ENCODE data around the gene MARCOL. TPM values are rescaled to one million over a fixed set of nuclear protein-coding genes. Genes with fewer than 3 reads are reported as not detected.

The MARCOL gene
- total RNA-seq, 2 experiments from 2014 or later: not detected

- Histone ChIP-seq H3K27ac (ENCODE audit: low read depth in 1 of 2, low read length in 2 of 2) (no peak overlapping the region), H3K9me3 (ENCODE audit: control insufficient read depth in 1 of 2, insufficient read depth in 1 of 2, low read length in 2 of 2) (peaks cover 4 to 19% of the 10 kb centered on the region in 2 experiments), H3K4me3 (ENCODE audit: low read length) (no peak overlapping the region), H3K4me1 (ENCODE audit: insufficient read depth, low read length) (no peaks in the 10 kb centered on the region), H3K27me3 (ENCODE audit: control insufficient read depth in 1 of 2, insufficient read depth in 2 of 2, low read length in 2 of 2) (no peaks in the 10 kb centered on the region), H3K36me3 (ENCODE audit: insufficient read depth, low read length) (no peaks in the 10 kb centered on the region)
- H3K27me3 Mint-ChIP-seq: peaks cover 8% of the 10 kb centered on the region
- ATAC-seq (ENCODE audit: poor library complexity) (no peak), DNase-seq (no peak)
- H3K4me3 Mint-ChIP-seq: no peak overlapping the region
- ChIA-PET CTCF (no interaction called here), POLR2A (no interaction called here)
- no peaks in the 10 kb centered on the region for H3K4me1 Mint-ChIP-seq (ENCODE audit: low read depth)
- peaks cover 25% of the 10 kb centered on the region for H3K9me3 Mint-ChIP-seq
- H3K27ac Mint-ChIP-seq: no peak overlapping the region
- TF ChIP-seq CTCF (IDR thresholded peaks at IDR 0.05): no peak
- H3K36me3 Mint-ChIP-seq (ENCODE audit: low read depth): no peaks in the 10 kb centered on the region
- intact Hi-C loops (cut with DNase I, micrococcal nuclease): no loop called here
These were observed 17.1 kb downstream of the MARCOL start for GRCh38 chr5:148255456-148255855.

DNA sequence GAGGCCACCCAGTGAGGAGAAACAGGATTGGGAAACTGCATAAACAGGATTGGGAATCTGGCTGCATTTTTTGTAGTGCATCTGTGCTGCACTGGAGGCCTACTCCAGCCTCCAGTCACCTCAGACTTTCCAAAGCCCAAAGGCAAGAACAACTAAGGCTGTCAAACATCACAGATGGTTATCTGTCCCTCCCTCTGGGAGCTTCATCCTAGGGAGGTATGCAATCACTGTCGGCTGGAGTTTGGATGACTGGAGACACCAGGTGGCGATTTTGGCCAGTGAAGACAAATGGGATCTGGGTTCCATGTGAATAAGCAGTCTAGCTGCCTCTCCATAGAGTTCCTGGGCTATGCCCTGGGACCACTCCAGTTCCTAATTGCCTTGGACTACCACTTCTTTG is 21.0 kb downstream of the MARCOL start:
- H3K4me3 Mint-ChIP-seq: no peak overlapping the region
- no peaks in the 10 kb centered on the region for H3K4me1 Mint-ChIP-seq (ENCODE audit: low read depth)
- peaks cover 17% of the 10 kb centered on the region for H3K9me3 Mint-ChIP-seq
- no peaks in the 10 kb centered on the region for H3K36me3 ChIP-seq (ENCODE audit: insufficient read depth, low read length)
- POLR2A ChIA-PET: no interaction called here
- no peaks in the 10 kb centered on the region for H3K4me1 ChIP-seq (ENCODE audit: insufficient read depth, low read length)
- H3K36me3 Mint-ChIP-seq (ENCODE audit: low read depth): no peaks in the 10 kb centered on the region
- H3K4me3 ChIP-seq (ENCODE audit: low read length): no peak overlapping the region
- no peaks in the 10 kb centered on the region for H3K27me3 Mint-ChIP-seq
- CTCF ChIA-PET: no interaction called here
- DNase-seq (no peak), ATAC-seq (ENCODE audit: poor library complexity) (no peak)
- peaks cover 4 to 13% of the 10 kb centered on the region in 2 experiments for H3K9me3 ChIP-seq (ENCODE audit: control insufficient read depth in 1 of 2, insufficient read depth in 1 of 2, low read length in 2 of 2)
- no peak overlapping the region for H3K27ac Mint-ChIP-seq
- intact Hi-C loops (cut with DNase I, micrococcal nuclease): no loop called here
- H3K27me3 ChIP-seq (ENCODE audit: control insufficient read depth in 1 of 2, insufficient read depth in 2 of 2, low read length in 2 of 2): no peaks in the 10 kb centered on the region
- no peak overlapping the region for H3K27ac ChIP-seq (ENCODE audit: low read depth in 1 of 2, low read length in 2 of 2)
- no peak for TF ChIP-seq CTCF (IDR thresholded peaks at IDR 0.05)

GRCh38 chr5:148261221-148261620 is 22.9 kb downstream of the MARCOL start:
- Histone ChIP-seq H3K27me3 (ENCODE audit: control insufficient read depth in 1 of 2, insufficient read depth in 2 of 2, low read length in 2 of 2) (no peaks in the 10 kb centered on the region), H3K36me3 (ENCODE audit: insufficient read depth, low read length) (no peaks in the 10 kb centered on the region), H3K27ac (ENCODE audit: low read depth in 1 of 2, low read length in 2 of 2) (no peak overlapping the region), H3K4me3 (ENCODE audit: low read length) (no peak overlapping the region), H3K4me1 (ENCODE audit: insufficient read depth, low read length) (no peaks in the 10 kb centered on the region), H3K9me3 (ENCODE audit: control insufficient read depth in 1 of 2, insufficient read depth in 1 of 2, low read length in 2 of 2) (peaks cover 4 to 13% of the 10 kb centered on the region in 2 experiments)
- ChIA-PET CTCF (no interaction called here), POLR2A (no interaction called here)
- Mint-ChIP-seq H3K27ac (no peak overlapping the region), H3K4me1 (ENCODE audit: low read depth) (no peaks in the 10 kb centered on the region), H3K36me3 (ENCODE audit: low read depth) (no peaks in the 10 kb centered on the region), H3K4me3 (no peak overlapping the region), H3K9me3 (peaks cover 19% of the 10 kb centered on the region), H3K27me3 (no peaks in the 10 kb centered on the region)
- intact Hi-C loops (cut with DNase I, micrococcal nuclease): no loop called here
- ATAC-seq (ENCODE audit: poor library complexity) (no peak), DNase-seq (no peak)
- no peak for TF ChIP-seq CTCF (IDR thresholded peaks at IDR 0.05)
